Liver (tissue), 9 donors: Measurements from ENCODE around the gene CFAP99. TPM values are rescaled to one million over a fixed set of nuclear protein-coding genes. Genes with fewer than 3 reads are reported as not detected.
A peak's percentile ranks its signal among the peaks of the same experiment; 100 is the strongest.
"Not testable (repeated sequence)": the region's sequence is repeated elsewhere in the genome, so short reads cannot be mapped to it uniquely, and the experiment has no call there.

Source experiments
- DNase-seq: peaks from one replicate; pipeline ENCODE4 v3.0.0-alpha.2; 2017; ENCODE audit warnings: low spot score
- H3K27ac ChIP-seq, 2 donors: one replicate each; pipeline ENCODE4 v1.7.0; 2013; ENCODE audit warnings: inconsistent platforms in 2 of 2, low read length in 2 of 2, control low read depth in 1 of 2, low read depth in 1 of 2, mild to moderate bottlenecking in 1 of 2
- H3K27me3 ChIP-seq, 4 donors: one replicate each; pipeline versions ENCODE4 v1.6.1 to v1.7.0; 2013; ENCODE audit warnings: low read length in 3 of 4, inconsistent platforms in 1 of 4, mild to moderate bottlenecking in 1 of 4, moderate library complexity in 1 of 4; ENCODE audit not compliant: control insufficient read depth in 4 of 4, insufficient read depth in 4 of 4
- H3K36me3 ChIP-seq, 4 donors: one replicate each; pipeline versions ENCODE4 v1.6.1 to v1.7.0; 2013; ENCODE audit warnings: low read length in 3 of 4, mild to moderate bottlenecking in 3 of 4, low read depth in 1 of 4, moderate library complexity in 1 of 4; ENCODE audit not compliant: control insufficient read depth in 4 of 4, insufficient read depth in 3 of 4
- H3K4me1 ChIP-seq, 4 donors: one replicate each; pipeline versions ENCODE4 v1.6.1 to v1.7.0; 2013; ENCODE audit warnings: low read length in 3 of 4, mild to moderate bottlenecking in 3 of 4, moderate library complexity in 1 of 4; ENCODE audit not compliant: control insufficient read depth in 4 of 4, insufficient read depth in 4 of 4
- H3K4me3 ChIP-seq, 3 donors: one replicate each; pipeline versions ENCODE4 v1.6.1 to v1.7.0; 2013; ENCODE audit warnings: low read length in 3 of 3, control low read depth in 1 of 3, low read depth in 1 of 3, mild to moderate bottlenecking in 1 of 3
- H3K9ac ChIP-seq, 2 donors: one replicate each; pipeline ENCODE4 v1.7.0; 2013; ENCODE audit warnings: low read length in 2 of 2, mild to moderate bottlenecking in 2 of 2, moderate library complexity in 2 of 2, control low read depth in 1 of 2, low read depth in 1 of 2
- H3K9me3 ChIP-seq, 4 donors: one replicate each; pipeline versions ENCODE4 v1.6.1 to v1.7.0; 2013; ENCODE audit warnings: low read length in 3 of 4; ENCODE audit not compliant: control insufficient read depth in 4 of 4
- ATF3 ChIP-seq: IDR thresholded peaks from 2 replicates; pipeline ENCODE4 v1.6.1; 2016; ENCODE audit warnings: antibody characterized with exemption
- EGR1 ChIP-seq, 2 donors: IDR thresholded peaks; 2 replicates each; pipeline ENCODE4 v1.6.1; 2016 to 2018; ENCODE audit warnings: antibody characterized with exemption in 2 of 2, low read depth in 2 of 2
- GABPA ChIP-seq, 2 donors: IDR thresholded peaks in 1 of 2; conservative IDR thresholded peaks in 1 of 2; 2 replicates each; pipeline ENCODE4 v1.6.1; 2016; ENCODE audit warnings: antibody characterized with exemption in 2 of 2, mild to moderate bottlenecking in 1 of 2, moderate library complexity in 1 of 2
- HNF4A ChIP-seq, 2 donors: conservative IDR thresholded peaks; 2 replicates each; pipeline ENCODE4 v1.6.1; 2016; ENCODE audit warnings: antibody characterized with exemption in 2 of 2, mild to moderate bottlenecking in 2 of 2
- JUND ChIP-seq, 2 donors: IDR thresholded peaks; 2 replicates each; pipeline ENCODE4 v1.6.1; 2016; ENCODE audit warnings: antibody characterized with exemption in 2 of 2
- MAX ChIP-seq: IDR thresholded peaks from 2 replicates; pipeline ENCODE4 v1.6.1; 2016; ENCODE audit warnings: antibody characterized with exemption
- NR2F2 ChIP-seq: IDR thresholded peaks from 2 replicates; pipeline ENCODE4 v1.6.1; 2016; ENCODE audit warnings: antibody characterized with exemption
- RAD21 ChIP-seq, 2 donors: IDR thresholded peaks; 2 replicates each; pipeline ENCODE4 v1.6.1; 2016; ENCODE audit warnings: antibody characterized with exemption in 2 of 2, mild to moderate bottlenecking in 2 of 2
- REST ChIP-seq: IDR thresholded peaks from 2 replicates; pipeline ENCODE4 v1.6.1; 2016; ENCODE audit warnings: antibody characterized with exemption, mild to moderate bottlenecking
- RXRA ChIP-seq, 2 donors: IDR thresholded peaks; 2 replicates each; pipeline ENCODE4 v1.6.1; 2017 to 2018; ENCODE audit warnings: antibody characterized with exemption in 2 of 2, mild to moderate bottlenecking in 1 of 2
- TAF1 ChIP-seq: conservative IDR thresholded peaks from 2 replicates; pipeline ENCODE4 v1.6.1; 2016; ENCODE audit warnings: antibody characterized with exemption, mild to moderate bottlenecking
- YY1 ChIP-seq: IDR thresholded peaks from 2 replicates; pipeline ENCODE4 v1.6.1; 2016; ENCODE audit warnings: antibody characterized with exemption, mild to moderate bottlenecking
- ZBTB33 ChIP-seq: IDR thresholded peaks from 2 replicates; pipeline ENCODE4 v1.6.1; 2016; ENCODE audit warnings: antibody characterized with exemption
- WGBS: extraction: QIAGEN DNeasy Blood & Tissue Kit; methylation state at CpG from one replicate; pipeline ENCODE4 v1.1.7; 2013; 5-methylcytosine and 5-hydroxymethylcytosine counted together
- polyA plus RNA-seq, 2 donors: library from polyadenylated mRNA; stranded (reverse) in 1 of 2; unstranded in 1 of 2; fragments of 200-250 nt in 1 of 2; fragments of >200 nt in 1 of 2; fragmentation: Nextera tagmentation in 1 of 2; extraction: Ambion mirVana in 1 of 2; gene quantifications; one replicate each; pipeline versions ENCODE4 v1.2.1 to v1.2.3, GENCODE V29; 2013 to 2015
- total RNA-seq, 2 donors: library from RNA; depleted of rRNA; stranded (reverse); fragments of >200 nt; gene quantifications; one replicate each; pipeline ENCODE4 v1.2.3, GENCODE V29; 2014
- donor health status: healthy.
- donor health status: healthy.
- donor health status: healthy.
- donor health status: healthy.
- donor health status: healthy.

CFAP99 gene
- total and polyA plus RNA-seq, 4 donors, result 0.33 to 0.36 TPM; not detected in 2

GRCh38 chr4:2428496-2429213 is 9.9 kb downstream of the CFAP99 start:
- no peak for DNase-seq
- 86% methylated on average over 25 of the region's 25 CpGs for WGBS
- TF ChIP-seq RXRA (IDR thresholded peaks at IDR 0.05) (no peak), MAX (no peak), ZBTB33 (no peak), RAD21 (IDR thresholded peaks at IDR 0.05) (no peak), REST (no peak), GABPA (IDR thresholded peaks at IDR 0.05 in 1 of 2, conservative IDR thresholded peaks at IDR 0.05 in 1 of 2) (no peak), TAF1 (no peak), NR2F2 (no peak), EGR1 (IDR thresholded peaks at IDR 0.05; ENCODE audit: low read depth in 2 of 2) (no peak), YY1 (no peak), ATF3 (no peak), HNF4A (conservative IDR thresholded peaks at IDR 0.05) (no peak), JUND (IDR thresholded peaks at IDR 0.05) (no peak)

GRCh38 chr4:2429945-2430757 is 11.4 kb downstream of the CFAP99 start:
- not testable (repeated sequence) for H3K4me1 ChIP-seq, DNase-seq, H3K4me3 ChIP-seq, H3K27me3 ChIP-seq, H3K9me3 ChIP-seq, H3K36me3 ChIP-seq, H3K9ac ChIP-seq
- peak overlapping the region in 1 of 2 donors; percentile 79 for H3K27ac ChIP-seq
- WGBS, result 33% methylated on average over 44 of the region's 49 CpGs
- TF ChIP-seq HNF4A (conservative IDR thresholded peaks at IDR 0.05), result peak; percentile 37 to 45

More at GRCh38 chr4:2428496-2429213, 9.9 kb downstream of the CFAP99 start:
- no peaks in the 10 kb centered on the region for H3K4me1 ChIP-seq
- peaks cover 0 to 4% (median 1%) of the 10 kb centered on the region in 4 donors for H3K9me3 ChIP-seq
- H3K36me3 ChIP-seq, result no peaks in the 10 kb centered on the region
- no peaks in the 10 kb centered on the region for H3K27me3 ChIP-seq
- no peak overlapping the region for H3K9ac ChIP-seq
- H3K4me3 ChIP-seq, result no peak overlapping the region
- no peak overlapping the region for H3K27ac ChIP-seq
